Lower leg skin (tissue), 4 donors: Measurements from ENCODE around the gene OSBP2. TPM values are rescaled to one million over a fixed set of nuclear protein-coding genes. Genes with fewer than 3 reads are reported as not detected.
A peak's percentile ranks its signal among the peaks of the same experiment; 100 is the strongest.

ENCODE experiments used
- DNase-seq, 2 donors: peaks; one replicate each; pipeline ENCODE4 v3.0.0-alpha.2; 2019; ENCODE audit warnings: low spot score in 2 of 2
- H3K4me3 ChIP-seq: fragments of 200-600 bp; sonication (generic); 2 replicates; pipeline ENCODE4 v1.5.1; 2017; ENCODE audit warnings: mild to moderate bottlenecking, low read depth; ENCODE audit not compliant: poor library complexity, severe bottlenecking
- CTCF ChIP-seq, 3 donors: fragments of 450-650 bp; IDR thresholded peaks; one replicate each; pipeline ENCODE4 v1.5.1; 2016; ENCODE audit warnings: antibody characterized with exemption in 3 of 3, mild to moderate bottlenecking in 3 of 3, moderate library complexity in 2 of 3
- POLR2A ChIP-seq, 2 donors: fragments of 450-650 bp; IDR thresholded peaks; one replicate each; pipeline ENCODE4 v1.6.1; 2016 to 2017; ENCODE audit warnings: antibody characterized with exemption in 2 of 2, mild to moderate bottlenecking in 1 of 2, moderate library complexity in 1 of 2
- WGBS, 2 donors: methylation state at CpG; one replicate each; pipeline ENCODE4 v1.1.5; 2018; 5-methylcytosine and 5-hydroxymethylcytosine counted together
- intact Hi-C: fragments of 100-400 bp; cut with DNase I; formaldehyde crosslinking; loops from one replicate; pipeline ENCODE4 v1.15.0; 2023; ENCODE audit warnings: low total_unique reads
- total RNA-seq, 4 donors: library from RNA; depleted of rRNA; stranded (reverse); fragments of >200 nt; gene quantifications; one replicate each; pipeline ENCODE4 v1.1.0, GENCODE V29; 2016

The OSBP2 gene
- total RNA-seq, 4 donors from 2014 or later, result 7.2 to 13.3 (median 10.0) TPM

- no peak overlapping the region for H3K4me3 ChIP-seq
- 0 to 1% methylated on average over 9 of the region's 9 CpGs for WGBS, 2 donors
- intact Hi-C loops, result loop anchor here (5.0 to 10.0 kb wide), 2 partner anchors 158 to 286 kb away; partner anchors contain the start of gene SLC35E4
- peak in 1 of 3 donors; percentile 44 for TF ChIP-seq CTCF (IDR thresholded peaks at IDR 0.05)
- TF ChIP-seq POLR2A (IDR thresholded peaks at IDR 0.05), result no peak
- DNase-seq, result peak; percentile 47 to 93
Measured at GRCh38 chr22:30920407-30920806, 225.7 kb downstream of the OSBP2 start.

- no peak overlapping the region for H3K4me3 ChIP-seq
- no peak for TF ChIP-seq POLR2A (IDR thresholded peaks at IDR 0.05)
- TF ChIP-seq CTCF (IDR thresholded peaks at IDR 0.05), result no peak
- intact Hi-C loops, result loop anchor here (5.0 to 10.0 kb wide), 2 partner anchors 159 to 286 kb away; partner anchors contain the start of gene SLC35E4
- DNase-seq, result peak in 1 of 2 donors; percentile 69
- WGBS, 2 donors, result 28 to 40% methylated on average over 6 of the region's 6 CpGs
Measured at GRCh38 chr22:30921108-30921507, 226.4 kb downstream of the OSBP2 start.

GRCh38 chr22:30922151-30922611, 227.5 kb downstream of the OSBP2 start:
- intact Hi-C loops, result loop anchor here (5.0 to 10.0 kb wide), 2 partner anchors 160 to 287 kb away; partner anchors contain the start of gene SLC35E4
- H3K4me3 ChIP-seq, result no peak overlapping the region
- WGBS, 2 donors, result 50 to 62% methylated on average over 34 of the region's 34 CpGs
- peak in 1 of 2 donors; percentile 87 for DNase-seq
- TF ChIP-seq CTCF (IDR thresholded peaks at IDR 0.05), result no peak
- no peak for TF ChIP-seq POLR2A (IDR thresholded peaks at IDR 0.05)

- 87 to 90% methylated on average over 9 of the region's 9 CpGs for WGBS, 2 donors
- no peak for TF ChIP-seq CTCF (IDR thresholded peaks at IDR 0.05)
- TF ChIP-seq POLR2A (IDR thresholded peaks at IDR 0.05), result no peak
- peak in 1 of 2 donors; percentile 59 for DNase-seq
- intact Hi-C loops, result loop anchor here (5.0 to 10.0 kb wide), 2 partner anchors 161 to 289 kb away; partner anchors contain the start of gene SLC35E4
- H3K4me3 ChIP-seq, result no peak overlapping the region
Measured at GRCh38 chr22:30923168-30923900, 228.7 kb downstream of the OSBP2 start.

- TF ChIP-seq CTCF (IDR thresholded peaks at IDR 0.05), result no peak
- no peak for TF ChIP-seq POLR2A (IDR thresholded peaks at IDR 0.05)
- no peak overlapping the region for H3K4me3 ChIP-seq
- intact Hi-C loops, result loop anchor here (10.0 kb wide), 1 partner anchor 291 kb away; the partner anchor contains the start of gene SLC35E4
- WGBS, 2 donors, result 91 to 94% methylated on average over 5 of the region's 5 CpGs
- no peak for DNase-seq
Measured at GRCh38 chr22:30925667-30926066, 231.0 kb downstream of the OSBP2 start.
